PFSK-1 (cell line): ENCODE measurements around the gene TCTN2. TPM values are rescaled to one million over a fixed set of nuclear protein-coding genes. Genes with fewer than 3 reads are reported as not detected.
A peak's percentile ranks its signal among the peaks of the same experiment; 100 is the strongest.

Source experiments
- FOXP2 ChIP-seq: optimal IDR thresholded peaks from 2 replicates; pipeline ENCODE3; 2011; ENCODE audit warnings: borderline replicate concordance, control low read depth, inconsistent platforms; ENCODE audit not compliant: insufficient read depth; ENCODE audit errors: extremely low read length, extremely low read depth
- POLR2AphosphoS5 ChIP-seq: IDR thresholded peaks from 2 replicates; pipeline ENCODE4 v1.6.1; 2012; ENCODE audit warnings: low read depth, mild to moderate bottlenecking, control low read depth, low read length, moderate library complexity
- REST ChIP-seq, 2 experiments: IDR thresholded peaks; 2 replicates each; pipeline versions ENCODE4 v1.6.1 to v1.8.0; 2011 to 2012; ENCODE audit warnings: low read depth in 2 of 2, low read length in 2 of 2, control low read depth in 1 of 2, inconsistent platforms in 1 of 2, mild to moderate bottlenecking in 1 of 2, moderate library complexity in 1 of 2; ENCODE audit not compliant: insufficient read depth in 1 of 2
- SIN3A ChIP-seq: IDR thresholded peaks from 2 replicates; pipeline ENCODE4 v1.6.1; 2012; ENCODE audit warnings: mild to moderate bottlenecking, low read length, moderate library complexity, borderline replicate concordance; ENCODE audit not compliant: insufficient read depth
- TAF1 ChIP-seq: IDR thresholded peaks from 2 replicates; pipeline ENCODE4 v1.6.1; 2012; ENCODE audit warnings: low read length, control low read depth, borderline replicate concordance; ENCODE audit not compliant: insufficient read depth
- polyA plus RNA-seq: library from polyadenylated mRNA; unstranded; fragments of >200 nt; gene quantifications from one replicate; pipeline ENCODE4 v1.2.1, GENCODE V29; 2012; ENCODE audit warnings: low read depth, missing spikeins; ENCODE audit not compliant: insufficient read length

TCTN2 gene
- 3.2 TPM for polyA plus RNA-seq

GRCh38 chr12:123670882-123671728 is at the start of gene TCTN2:
TSS of gene TCTN2 (plus strand) at chr12:123671113. CDS start at chr12:123671241, 128 bp downstream.
- TF ChIP-seq SIN3A (peak; percentile 83; the same call in 1 of the 2 replicates), FOXP2 (no peak), POLR2AphosphoS5 (peak; percentile 21; the same call in 1 of the 2 replicates)

- no peak for TF ChIP-seq REST (IDR thresholded peaks at IDR 0.05; ENCODE audit: insufficient read depth in 1 of 2, low read depth in 2 of 2, low read length in 2 of 2)
- TF ChIP-seq FOXP2 = no peak
- TF ChIP-seq POLR2AphosphoS5 = no peak; the same call in 1 of the 2 replicates
- no peak for TF ChIP-seq TAF1
- no peak for TF ChIP-seq SIN3A
These were observed 49.0 kb upstream of the TCTN2 start for GRCh38 chr12:123621619-123622530.

- peak; percentile 97 for TF ChIP-seq FOXP2
- peak; percentile 58 to 61; a peak in 2 of 4 replicates for TF ChIP-seq REST (IDR thresholded peaks at IDR 0.05; ENCODE audit: insufficient read depth in 1 of 2, low read depth in 2 of 2, low read length in 2 of 2)
- TF ChIP-seq TAF1 = peak; percentile 97
- TF ChIP-seq POLR2AphosphoS5 = peak; percentile 100
- TF ChIP-seq SIN3A = peak; percentile 70; the same call in 1 of the 2 replicates
These were observed 37.4 kb upstream of the TCTN2 start, which contains the start of the genes EIF2B1 and GTF2H3 for GRCh38 chr12:123633379-123634141. TSS of gene EIF2B1 (minus strand) at chr12:123633686. CDS start at chr12:123633557, 129 bp downstream. TSS of gene GTF2H3 (plus strand) at chr12:123633829. CDS start at chr12:123633860, 31 bp downstream.

GRCh38 chr12:123634142-123634561 is 36.8 kb upstream of the TCTN2 start:
- TF ChIP-seq POLR2AphosphoS5 (no peak), FOXP2 (no peak), SIN3A (no peak)

DNA sequence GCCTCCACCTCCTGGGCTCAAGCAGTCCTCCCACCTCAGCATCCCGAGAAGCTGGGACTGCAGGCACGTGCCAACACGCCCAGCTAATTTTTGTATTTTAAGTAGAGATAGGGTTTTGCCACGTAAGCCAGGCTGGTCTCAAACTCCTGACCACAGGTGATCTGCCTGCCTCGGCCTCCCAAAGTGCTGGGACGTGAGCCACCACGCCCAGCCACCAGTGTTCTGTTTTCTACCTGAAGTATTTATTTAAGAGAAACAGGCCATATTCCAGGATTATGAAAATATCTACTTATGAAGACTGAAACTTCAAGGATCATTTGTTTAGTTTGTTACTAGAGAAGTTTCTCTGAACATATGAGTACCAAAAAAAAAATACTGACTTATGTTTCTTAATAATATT is 27.0 kb upstream of the TCTN2 start:
- TF ChIP-seq POLR2AphosphoS5 (no peak), FOXP2 (no peak), SIN3A (no peak), REST (IDR thresholded peaks at IDR 0.05; ENCODE audit: insufficient read depth in 1 of 2, low read depth in 2 of 2, low read length in 2 of 2) (no peak), TAF1 (no peak)
